Subcutaneous preadipocyte (primary cell): Measurements from ENCODE around the gene HLX. TPM values are rescaled to one million over a fixed set of nuclear protein-coding genes. Genes with fewer than 3 reads are reported as not detected.

ENCODE experiments used
- total RNA-seq: library from RNA; depleted of rRNA; stranded (reverse); fragments of >200 nt; gene quantifications from 2 replicates; pipeline ENCODE4 v1.2.3, GENCODE V29; 2012

The HLX gene, protein sequence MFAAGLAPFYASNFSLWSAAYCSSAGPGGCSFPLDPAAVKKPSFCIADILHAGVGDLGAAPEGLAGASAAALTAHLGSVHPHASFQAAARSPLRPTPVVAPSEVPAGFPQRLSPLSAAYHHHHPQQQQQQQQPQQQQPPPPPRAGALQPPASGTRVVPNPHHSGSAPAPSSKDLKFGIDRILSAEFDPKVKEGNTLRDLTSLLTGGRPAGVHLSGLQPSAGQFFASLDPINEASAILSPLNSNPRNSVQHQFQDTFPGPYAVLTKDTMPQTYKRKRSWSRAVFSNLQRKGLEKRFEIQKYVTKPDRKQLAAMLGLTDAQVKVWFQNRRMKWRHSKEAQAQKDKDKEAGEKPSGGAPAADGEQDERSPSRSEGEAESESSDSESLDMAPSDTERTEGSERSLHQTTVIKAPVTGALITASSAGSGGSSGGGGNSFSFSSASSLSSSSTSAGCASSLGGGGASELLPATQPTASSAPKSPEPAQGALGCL
- total RNA-seq, result 5.1 and 10.3 TPM in 2 replicates

DNA sequence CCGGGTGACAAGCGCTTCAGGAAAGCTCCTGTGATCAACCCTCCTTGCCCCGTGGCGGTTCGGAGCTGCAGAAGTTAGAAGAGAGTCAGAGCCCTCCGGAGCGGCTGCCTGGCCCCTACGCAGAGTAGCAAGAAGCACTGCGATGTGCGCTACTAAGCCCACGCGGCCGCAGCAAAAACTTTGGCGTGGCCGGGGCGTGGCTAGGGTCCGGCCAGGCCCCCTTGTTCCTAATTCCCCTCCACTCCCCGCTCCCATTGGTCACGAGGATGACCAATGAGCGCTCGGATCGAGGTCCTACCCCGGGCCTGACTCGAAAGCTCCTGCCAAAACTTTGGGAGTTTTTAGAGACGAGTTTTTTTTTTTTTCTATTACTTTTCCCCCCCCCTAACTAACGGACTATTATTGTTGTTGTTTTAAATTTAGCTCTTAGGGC is at the start of gene HLX:
HLX (plus strand) TSS at position 368 of the 433 bp plus-strand sequence. CDS start 415 bp downstream, outside the sequence.

Other genes with a start within 250 kb of the HLX start
- 0.20 and 0.37 TPM in 2 replicates for gene C1orf115, start 189.1 kb upstream of the HLX start, total RNA-seq
- gene MTARC2, start 131.1 kb upstream of the HLX start, total RNA-seq, result 2.9 and 3.1 TPM in 2 replicates
- gene MTARC1, start 92.5 kb upstream of the HLX start, total RNA-seq, result 0.37 and 0.39 TPM in 2 replicates